Mesenchymal stem cell (in vitro differentiated cells and primary cell): Measurements from ENCODE around the gene GPR107. TPM values are rescaled to one million over a fixed set of nuclear protein-coding genes. Genes with fewer than 3 reads are reported as not detected.
A peak's percentile ranks its signal among the peaks of the same experiment; 100 is the strongest.
"Not testable (repeated sequence)": the region's sequence is repeated elsewhere in the genome, so short reads cannot be mapped to it uniquely, and the experiment has no call there.

Experiments
- DNase-seq: peaks from one replicate; pipeline ENCODE4 v3.0.0-alpha.2; 2013
- H2AFZ ChIP-seq: one replicate; pipeline ENCODE4 v1.6.1; 2013; ENCODE audit warnings: low read depth, mild to moderate bottlenecking, control low read depth, inconsistent platforms, low read length, moderate library complexity
- H2AK5ac ChIP-seq: 2 replicates; pipeline ENCODE4 v1.6.1; 2013; ENCODE audit warnings: low read length, moderate library complexity, mild to moderate bottlenecking, inconsistent platforms; ENCODE audit not compliant: severe bottlenecking
- H2BK120ac ChIP-seq: one replicate; pipeline ENCODE4 v1.6.1; 2013; ENCODE audit warnings: low read depth, mild to moderate bottlenecking, inconsistent platforms, low read length, moderate library complexity
- H2BK12ac ChIP-seq, 2 experiments: one replicate each; pipeline ENCODE4 v1.6.1; 2013; ENCODE audit warnings: inconsistent platforms in 2 of 2, low read length in 2 of 2, mild to moderate bottlenecking in 2 of 2, moderate library complexity in 2 of 2, control low read depth in 1 of 2
- H2BK15ac ChIP-seq: one replicate; pipeline ENCODE4 v1.6.1; 2013; ENCODE audit warnings: mild to moderate bottlenecking, low read depth, inconsistent platforms; ENCODE audit not compliant: poor library complexity, severe bottlenecking
- H2BK5ac ChIP-seq: 2 replicates; pipeline ENCODE4 v1.6.1; 2013; ENCODE audit warnings: low read depth, mild to moderate bottlenecking, low read length, control low read depth, inconsistent platforms; ENCODE audit not compliant: poor library complexity, severe bottlenecking
- H3K14ac ChIP-seq, 2 experiments: one replicate each; pipeline ENCODE4 v1.6.1; 2013; ENCODE audit warnings: inconsistent platforms in 2 of 2, low read length in 2 of 2, control low read depth in 1 of 2, mild to moderate bottlenecking in 1 of 2, moderate library complexity in 1 of 2
- H3K18ac ChIP-seq, 2 experiments: one replicate each; pipeline ENCODE4 v1.6.1; 2013; ENCODE audit warnings: inconsistent platforms in 2 of 2, low read length in 2 of 2, control low read depth in 1 of 2, low read depth in 1 of 2, mild to moderate bottlenecking in 1 of 2
- H3K23ac ChIP-seq, 2 experiments: one replicate each; pipeline ENCODE4 v1.6.1; 2013; ENCODE audit warnings: inconsistent platforms in 2 of 2, low read length in 2 of 2, mild to moderate bottlenecking in 2 of 2, moderate library complexity in 2 of 2, control low read depth in 1 of 2
- H3K27ac ChIP-seq: 2 replicates; pipeline ENCODE4 v1.5.1; 2013; ENCODE audit warnings: mild to moderate bottlenecking, moderate library complexity, low read length, control low read depth, inconsistent platforms; ENCODE audit not compliant: poor library complexity, severe bottlenecking
- H3K27me3 ChIP-seq, 2 experiments: 2 replicates each; pipeline versions ENCODE4 v1.6.1 to v1.7.0; 2013; ENCODE audit warnings: low read length in 2 of 2, mild to moderate bottlenecking in 2 of 2, moderate library complexity in 2 of 2, control low read depth in 1 of 2, inconsistent platforms in 1 of 2; ENCODE audit not compliant: control insufficient read depth in 1 of 2, insufficient read depth in 1 of 2
- H3K36me3 ChIP-seq, 2 experiments: 2 replicates each; pipeline versions ENCODE4 v1.6.1 to v1.7.0; 2013; ENCODE audit warnings: low read length in 2 of 2, control low read depth in 1 of 2, inconsistent platforms in 1 of 2, low read depth in 1 of 2, mild to moderate bottlenecking in 1 of 2; ENCODE audit not compliant: insufficient read depth in 2 of 2, control insufficient read depth in 1 of 2
- H3K4ac ChIP-seq, 2 experiments: one replicate each; pipeline ENCODE4 v1.6.1; 2013; ENCODE audit warnings: inconsistent platforms in 2 of 2, low read length in 2 of 2, mild to moderate bottlenecking in 2 of 2, moderate library complexity in 2 of 2, control low read depth in 1 of 2, low read depth in 1 of 2
- H3K4me1 ChIP-seq: 2 replicates; pipeline ENCODE4 v1.6.1; 2013; ENCODE audit warnings: low read depth, low read length, control low read depth; ENCODE audit not compliant: control insufficient read depth, insufficient read depth
- H3K4me2 ChIP-seq: 2 replicates; pipeline ENCODE4 v1.6.1; 2013; ENCODE audit warnings: low read length, mild to moderate bottlenecking, inconsistent platforms; ENCODE audit not compliant: poor library complexity, severe bottlenecking
- H3K4me3 ChIP-seq, 2 experiments: 2 replicates each; pipeline versions ENCODE4 v1.5.1 to v1.7.0; 2013; ENCODE audit warnings: low read length in 2 of 2, mild to moderate bottlenecking in 2 of 2, control low read depth in 1 of 2, low read depth in 1 of 2; ENCODE audit not compliant: insufficient read depth in 1 of 2
- H3K79me1 ChIP-seq: replicated peaks from 2 replicates; pipeline ENCODE4 v1.6.1; 2013; ENCODE audit warnings: mild to moderate bottlenecking, control low read depth, low read length, inconsistent platforms; ENCODE audit not compliant: poor library complexity, severe bottlenecking
- H3K9ac ChIP-seq: 2 replicates; pipeline ENCODE4 v1.7.0; 2013; ENCODE audit warnings: mild to moderate bottlenecking, low read length, moderate library complexity
- H3K9me3 ChIP-seq: 2 replicates; pipeline ENCODE4 v1.7.0; 2013; ENCODE audit warnings: mild to moderate bottlenecking, low read length; ENCODE audit not compliant: control insufficient read depth
- H4K8ac ChIP-seq: one replicate; pipeline ENCODE4 v1.6.1; 2013; ENCODE audit warnings: inconsistent platforms, mild to moderate bottlenecking, low read length, moderate library complexity
- H4K91ac ChIP-seq: one replicate; pipeline ENCODE4 v1.6.1; 2013; ENCODE audit warnings: mild to moderate bottlenecking, low read length, inconsistent platforms
- WGBS: methylation state at CpG from one replicate; pipeline ENCODE4 v1.1.7; 2013; ENCODE audit warnings: mixed read lengths; 5-methylcytosine and 5-hydroxymethylcytosine counted together
- polyA plus RNA-seq, 2 experiments: library from polyadenylated mRNA; stranded (reverse); fragments of 200-250 nt; gene quantifications; one replicate each; pipeline ENCODE4 v1.2.3, GENCODE V29; 2013

The GPR107 gene
- polyA plus RNA-seq (2013, experiment 1 of 2) = 42.9 TPM
- 42.6 TPM for polyA plus RNA-seq (2013, experiment 2 of 2)

DNA sequence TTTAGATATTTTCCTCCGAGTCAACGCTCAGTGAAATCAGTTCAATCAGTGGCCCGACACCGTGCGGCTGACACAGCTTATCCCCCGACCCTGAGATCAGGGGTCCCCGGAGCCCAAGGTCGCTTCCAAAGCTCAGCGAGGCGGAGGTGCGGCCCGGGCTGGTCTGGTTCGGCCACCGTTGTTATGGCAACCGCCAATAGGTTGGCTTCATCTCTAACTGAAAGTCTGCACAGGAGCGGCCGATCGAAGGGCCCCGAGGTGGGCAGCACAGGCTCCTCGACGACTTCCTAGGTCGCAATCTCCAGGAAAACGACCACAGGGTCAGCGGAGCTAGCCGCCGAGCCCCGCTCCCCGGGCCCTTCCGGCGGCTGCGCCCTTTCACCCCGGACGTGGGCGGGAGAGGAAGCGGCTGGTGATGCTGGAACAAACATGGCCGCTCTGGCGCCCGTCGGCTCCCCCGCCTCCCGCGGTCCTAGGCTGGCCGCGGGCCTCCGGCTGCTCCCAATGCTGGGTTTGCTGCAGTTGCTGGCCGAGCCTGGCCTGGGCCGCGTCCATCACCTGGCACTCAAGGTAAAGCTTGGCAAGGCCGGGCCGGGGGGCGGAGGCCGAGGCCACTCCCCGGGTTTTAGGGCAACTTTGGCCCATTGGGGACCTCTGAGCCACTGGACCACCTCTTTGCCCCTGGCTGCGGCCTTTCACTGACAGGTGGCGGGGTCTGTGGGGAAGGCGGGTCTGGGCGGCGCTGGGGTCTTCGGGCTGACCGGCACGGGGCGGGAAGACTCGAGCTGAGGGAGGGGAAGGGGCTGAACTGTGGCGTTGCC is at the start of gene GPR107:
TSS of gene GPR107 (plus strand) at position 403 of the 821 bp plus-strand sequence. CDS start at position 430, 27 bp downstream.
- peaks cover 11% of the 10 kb centered on the region for H3K79me1 ChIP-seq
- H3K14ac ChIP-seq = peak within 1 kb of the TSS; percentile 86 to 91
- H3K4me3 ChIP-seq = peak within 1 kb of the TSS; percentile 87 to 99
- H2BK120ac ChIP-seq = peak within 1 kb of the TSS; percentile 74
- peak within 1 kb of the TSS; percentile 94 for H2BK5ac ChIP-seq
- H3K4ac ChIP-seq = peak within 1 kb of the TSS; percentile 55 to 99
- H3K23ac ChIP-seq = peak within 1 kb of the TSS in 1 of 2 experiments; percentile 93
- peak within 1 kb of the TSS; percentile 80 to 98 for H3K18ac ChIP-seq
- H2BK12ac ChIP-seq = peak within 1 kb of the TSS in 1 of 2 experiments; percentile 71
- H2AK5ac ChIP-seq = peak within 1 kb of the TSS; percentile 65
- H3K36me3 ChIP-seq = peaks cover 3 to 5% of the 10 kb centered on the region in 2 experiments
- H3K9me3 ChIP-seq = no peaks in the 10 kb centered on the region
- peak within 1 kb of the TSS; percentile 53 for H3K27ac ChIP-seq
- H3K4me2 ChIP-seq = peak within 1 kb of the TSS; percentile 79
- WGBS = under 1% methylated on average over 56 of the region's 64 CpGs
- peak; percentile 85 for DNase-seq
- H3K4me1 ChIP-seq = peaks cover 13% of the 10 kb centered on the region
- peak within 1 kb of the TSS; percentile 78 for H4K91ac ChIP-seq
- peak within 1 kb of the TSS; percentile 89 for H2AFZ ChIP-seq
- H3K9ac ChIP-seq = peak within 1 kb of the TSS; percentile 100
- peak within 1 kb of the TSS; percentile 97 for H4K8ac ChIP-seq
- no peaks in the 10 kb centered on the region for H3K27me3 ChIP-seq
- H2BK15ac ChIP-seq = peak within 1 kb of the TSS; percentile 15

DNA sequence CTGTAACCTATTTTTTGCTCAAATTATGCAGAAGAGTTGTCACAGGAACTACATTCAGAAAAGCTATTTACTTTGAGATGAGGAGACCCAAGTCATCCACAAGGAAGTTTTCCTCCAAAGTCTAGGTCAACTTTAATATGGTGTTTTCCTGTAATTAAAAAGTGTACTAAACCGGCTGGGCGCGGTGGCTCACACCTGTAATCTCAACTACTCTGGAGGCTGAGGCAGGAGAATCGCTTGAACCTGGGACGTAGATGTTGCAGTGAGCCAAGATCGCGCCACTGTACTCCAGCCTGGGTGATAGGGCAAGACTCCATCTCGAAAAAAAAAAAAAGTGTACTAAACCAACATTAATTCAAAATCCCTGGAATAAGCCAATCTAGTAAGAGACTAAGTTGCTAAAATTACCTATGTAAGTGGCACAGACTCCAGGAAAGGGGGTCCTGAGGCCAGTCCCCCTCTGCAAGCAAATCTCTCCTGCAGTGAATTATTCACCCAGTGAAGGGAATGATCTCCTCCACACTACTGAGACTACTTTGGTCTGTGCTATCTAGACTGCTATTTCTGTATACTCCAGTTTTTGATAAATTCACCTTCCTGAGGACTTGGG is 49.7 kb upstream of the GPR107 start:
- H3K9ac ChIP-seq = no peak overlapping the region
- no peak overlapping the region for H3K23ac ChIP-seq
- H3K14ac ChIP-seq = no peak overlapping the region
- H3K36me3 ChIP-seq = no peaks in the 10 kb centered on the region
- H2BK15ac ChIP-seq = no peak overlapping the region
- no peaks in the 10 kb centered on the region for H3K9me3 ChIP-seq
- WGBS = 88% methylated on average over 8 of the region's 8 CpGs
- H3K79me1 ChIP-seq = peaks cover 9% of the 10 kb centered on the region
- no peak overlapping the region for H2AFZ ChIP-seq
- H4K8ac ChIP-seq = no peak overlapping the region
- H3K27ac ChIP-seq = no peak overlapping the region
- no peak overlapping the region for H2BK12ac ChIP-seq
- H3K4ac ChIP-seq = no peak overlapping the region
- no peak overlapping the region for H3K4me3 ChIP-seq
- no peaks in the 10 kb centered on the region for H3K27me3 ChIP-seq
- H3K4me2 ChIP-seq = no peak overlapping the region
- no peak for DNase-seq
- no peak overlapping the region for H2BK5ac ChIP-seq
- H3K18ac ChIP-seq = no peak overlapping the region
- H3K4me1 ChIP-seq = no peaks in the 10 kb centered on the region
- no peak overlapping the region for H4K91ac ChIP-seq
- no peak overlapping the region for H2BK120ac ChIP-seq
- H2AK5ac ChIP-seq = no peak overlapping the region

DNA sequence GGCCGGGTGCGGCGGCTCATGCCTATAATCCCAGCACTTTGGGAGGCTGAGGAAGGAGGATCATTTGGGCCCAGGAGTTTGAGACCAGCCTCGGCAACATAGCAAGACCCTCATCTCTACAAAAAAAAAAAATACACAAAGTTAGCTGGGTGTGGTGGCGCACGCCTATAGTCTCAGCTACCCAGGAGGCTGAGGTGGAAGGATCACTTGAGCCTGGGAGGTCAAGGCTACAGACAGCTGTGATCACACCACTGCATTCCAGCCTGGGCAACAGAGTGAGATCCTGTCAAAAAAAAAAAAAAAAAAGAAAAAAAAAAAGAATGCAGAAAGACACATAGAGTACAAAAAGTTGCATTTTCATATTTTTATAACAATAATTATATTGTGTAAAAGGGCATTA is 46.8 kb upstream of the GPR107 start:
- not testable (repeated sequence) for H3K9ac ChIP-seq, H3K4me1 ChIP-seq, H3K27ac ChIP-seq, H2BK15ac ChIP-seq, H3K18ac ChIP-seq, H4K91ac ChIP-seq, H3K4ac ChIP-seq, H2AFZ ChIP-seq, H2BK120ac ChIP-seq, DNase-seq, H2BK5ac ChIP-seq, H3K4me3 ChIP-seq, H3K27me3 ChIP-seq, H4K8ac ChIP-seq, H3K9me3 ChIP-seq, H2BK12ac ChIP-seq, H3K4me2 ChIP-seq, H2AK5ac ChIP-seq, H3K23ac ChIP-seq, H3K36me3 ChIP-seq, H3K14ac ChIP-seq
- peaks cover 14% of the 10 kb centered on the region for H3K79me1 ChIP-seq
- WGBS = 100% methylated on average over 3 of the region's 6 CpGs

DNA sequence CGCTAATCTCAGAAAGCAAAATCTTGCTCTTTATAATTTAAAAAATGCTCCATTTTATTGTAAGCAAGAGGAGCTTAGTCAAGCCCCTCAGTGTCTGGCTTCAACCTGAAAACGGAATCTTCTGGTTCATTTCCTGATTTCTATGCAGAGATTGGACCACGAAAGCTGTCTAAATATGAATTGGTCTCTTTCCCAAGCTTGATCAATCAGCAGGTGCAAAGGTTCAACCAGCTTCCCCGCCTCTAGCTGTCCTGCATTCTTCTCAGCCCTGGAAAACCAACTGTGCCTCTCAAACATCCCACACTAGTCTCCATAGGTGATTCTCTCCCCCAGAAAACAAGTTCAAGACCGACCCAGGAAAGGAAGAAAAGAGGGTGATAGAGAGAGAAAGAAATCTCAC is 45.2 kb upstream of the GPR107 start:
- Histone ChIP-seq H2BK120ac (no peak overlapping the region), H3K4me2 (no peak overlapping the region), H3K4ac (no peak overlapping the region), H2AK5ac (no peak overlapping the region), H3K27ac (no peak overlapping the region), H3K79me1 (peaks cover 11% of the 10 kb centered on the region), H4K91ac (no peak overlapping the region), H4K8ac (no peak overlapping the region), H3K36me3 (no peaks in the 10 kb centered on the region), H3K9ac (no peak overlapping the region), H3K4me3 (no peak overlapping the region), H2AFZ (no peak overlapping the region), H3K23ac (no peak overlapping the region), H3K9me3 (peaks cover 6% of the 10 kb centered on the region), H2BK15ac (no peak overlapping the region), H3K14ac (no peak overlapping the region), H3K27me3 (no peaks in the 10 kb centered on the region), H2BK12ac (no peak overlapping the region), H3K4me1 (no peaks in the 10 kb centered on the region), H3K18ac (no peak overlapping the region), H2BK5ac (no peak overlapping the region)
- WGBS = over 99% methylated on average over 4 of the region's 5 CpGs
- DNase-seq = no peak
